ENCODE data around the gene ACOT11.

- TF ChIP-seq CTCF (IDR thresholded peaks at IDR 0.05; ENCODE audit: low read length) = no peak
- no peak for TF ChIP-seq EZH2 (optimal IDR thresholded peaks at IDR 0.05; ENCODE audit: low read depth, low read length)
- no peak for TF ChIP-seq EZH2phosphoT487 (IDR thresholded peaks at IDR 0.05; ENCODE audit: low read length)
Measured at GRCh38 chr1:54582566-54583306, 34.7 kb downstream of the ACOT11 start.

Measured in MM.1S (cell line).